Measurements from ENCODE around the gene REPIN1.

The REPIN1 gene

DNA sequence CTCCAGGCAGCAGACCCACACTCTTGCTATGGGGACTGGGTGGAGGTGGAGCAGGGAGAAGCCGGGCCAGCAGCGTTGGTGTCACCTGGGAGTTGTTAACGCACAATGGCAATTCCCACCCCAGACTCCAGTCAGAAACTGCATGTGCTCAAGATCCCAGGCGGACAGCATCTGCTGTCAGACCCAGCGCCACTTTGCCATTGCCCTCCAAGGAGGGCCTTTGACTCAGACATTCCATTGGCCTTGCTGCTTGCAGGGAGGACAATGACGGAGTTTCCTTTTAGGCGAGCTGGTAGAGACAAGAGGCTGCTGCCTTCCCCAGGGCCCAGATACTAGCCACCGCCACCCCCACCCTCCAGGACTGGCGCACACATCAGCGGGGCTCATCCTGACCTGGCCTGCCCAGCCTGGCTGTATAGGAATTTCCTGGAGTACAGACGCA lies 45.0 kb downstream of the REPIN1 start (continued):
- TF ChIP-seq ZNF16 (tag by site-specific recombination; IDR thresholded peaks at IDR 0.05; ENCODE audit: low read depth), result no peak

DNA sequence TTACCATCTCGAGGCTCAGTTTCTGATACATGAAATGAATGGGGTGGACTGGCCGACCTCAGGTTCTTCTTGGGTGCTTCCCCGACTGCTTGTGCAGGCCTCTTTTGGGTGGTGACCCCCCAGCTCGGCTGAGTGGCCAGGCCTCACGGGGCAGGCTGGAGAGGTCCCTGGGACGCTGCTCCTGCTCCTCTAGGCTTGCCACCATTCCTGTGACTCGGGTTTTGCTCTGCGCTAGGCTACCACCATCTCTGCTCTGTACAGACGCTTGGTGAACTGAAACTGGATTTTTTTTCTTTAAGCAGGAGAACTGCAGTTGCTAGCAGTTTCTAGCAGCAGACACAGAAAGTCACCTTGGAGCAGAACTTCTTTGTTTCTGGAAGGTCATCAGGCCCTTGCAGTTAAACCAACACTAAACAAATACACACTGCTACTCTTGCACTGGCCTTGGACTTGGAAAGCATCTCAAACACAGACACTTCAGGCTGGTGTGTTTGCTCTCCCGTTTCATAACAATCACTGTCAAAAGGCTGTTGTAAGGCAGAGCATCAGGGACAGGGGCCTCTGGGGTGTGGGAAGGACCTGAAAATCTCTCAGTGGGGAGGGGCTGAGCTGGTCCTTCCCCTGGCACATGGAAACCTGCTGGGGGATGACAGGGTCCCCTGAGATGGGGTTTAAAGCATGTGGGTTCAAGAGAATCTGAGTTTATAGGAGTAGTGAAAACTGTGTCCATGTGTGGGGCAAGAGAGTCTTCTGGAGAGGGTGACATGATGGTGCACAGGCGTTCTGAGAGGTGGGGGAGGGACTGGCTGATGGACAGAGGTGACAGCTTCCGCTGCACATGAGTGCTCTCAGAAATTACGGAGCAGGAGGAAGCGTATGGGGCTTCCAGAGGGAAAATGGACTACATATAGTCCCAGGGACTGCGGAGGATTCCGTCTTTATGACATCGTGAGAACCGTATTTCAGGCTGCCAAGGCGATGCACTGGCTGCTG lies 46.8 kb downstream of the REPIN1 start:
- POLR2A ChIA-PET, result no interaction called here
- CTCF ChIA-PET, result no interaction called here
- Histone ChIP-seq H3K4me3 (ENCODE audit: low read depth, low read length) (no peak overlapping the region), H3K27ac (ENCODE audit: extremely low read depth, low read depth, low read length) (no peak overlapping the region), H3K36me3 (ENCODE audit: control insufficient read depth in 2 of 2, insufficient read depth in 1 of 2, low read length in 2 of 2) (no peaks in the 10 kb centered on the region), H3K4me1 (ENCODE audit: control insufficient read depth, insufficient read depth, low read length) (no peaks in the 10 kb centered on the region), H3K9me3 (ENCODE audit: control insufficient read depth, insufficient read depth, low read depth, low read length) (no peaks in the 10 kb centered on the region)
- TF ChIP-seq ZNF530 (tag by site-specific recombination; IDR thresholded peaks at IDR 0.05; ENCODE audit: low read depth), result no peak
- no peak for TF ChIP-seq ZNF473 (tag by site-specific recombination; IDR thresholded peaks at IDR 0.05)

DNA sequence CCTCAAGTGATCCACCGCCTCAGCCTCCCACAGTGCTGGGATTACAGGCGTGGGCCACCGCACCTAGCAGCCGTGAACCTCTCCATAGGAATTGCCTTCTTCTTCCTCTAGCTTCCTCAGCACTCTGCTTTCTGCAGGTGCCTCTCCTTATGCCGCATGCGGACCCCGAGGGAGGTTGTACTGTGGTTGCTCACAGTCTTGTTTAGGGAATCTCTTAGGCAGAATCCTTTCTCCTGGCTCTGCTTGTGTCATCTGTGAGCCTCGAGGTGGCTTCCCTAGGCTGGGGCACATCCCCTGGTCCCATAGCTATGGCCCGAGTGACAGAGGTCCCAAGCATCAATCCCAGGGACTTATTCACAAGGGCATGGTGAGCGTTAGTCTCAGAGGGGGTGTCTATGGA lies 48.6 kb downstream of the REPIN1 start:
- Histone ChIP-seq H3K36me3 (ENCODE audit: control insufficient read depth in 2 of 2, insufficient read depth in 1 of 2, low read length in 2 of 2) (no peaks in the 10 kb centered on the region), H3K27ac (ENCODE audit: extremely low read depth, low read depth, low read length) (no peak overlapping the region), H3K4me3 (ENCODE audit: low read depth, low read length) (no peak overlapping the region), H3K9me3 (ENCODE audit: control insufficient read depth, insufficient read depth, low read depth, low read length) (no peaks in the 10 kb centered on the region), H3K4me1 (ENCODE audit: control insufficient read depth, insufficient read depth, low read length) (no peaks in the 10 kb centered on the region)
- ChIA-PET CTCF (interaction anchor here (0.6 to 1.4 kb wide), 3 partner anchors 11 to 628 kb away, joined by 3 to 6 read pairs (median 3); no protein-coding TSS in a partner anchor), POLR2A (interaction anchor here (1.1 kb wide), 1 partner anchor 48 kb away, joined by 3 read pairs; the partner anchor contains the start of gene REPIN1)
- TF ChIP-seq ZNF626 (tag by site-specific recombination; IDR thresholded peaks at IDR 0.05) (no peak), ZNF76 (tag by site-specific recombination; IDR thresholded peaks at IDR 0.05; ENCODE audit: borderline replicate concordance, low read depth) (no peak), ZNF785 (tag by site-specific recombination; IDR thresholded peaks at IDR 0.05) (no peak), ZNF654 (tag by site-specific recombination; IDR thresholded peaks at IDR 0.05; ENCODE audit: low read depth) (no peak), ZNF184 (tag by site-specific recombination; IDR thresholded peaks at IDR 0.05) (no peak), ZBTB21 (tag by site-specific recombination; IDR thresholded peaks at IDR 0.05) (no peak), IKZF3 (tag by site-specific recombination; IDR thresholded peaks at IDR 0.05) (no peak), ZNF514 (tag by site-specific recombination; IDR thresholded peaks at IDR 0.05) (no peak), ZNF521 (tag by site-specific recombination; IDR thresholded peaks at IDR 0.05) (no peak), ZNF558 (tag by site-specific recombination; IDR thresholded peaks at IDR 0.05) (no peak), YY1 (tag by site-specific recombination; IDR thresholded peaks at IDR 0.05) (no peak), ZFP37 (tag by site-specific recombination; IDR thresholded peaks at IDR 0.05) (no peak), HOXD13 (CRISPR knock-in tag; IDR thresholded peaks at IDR 0.05; ENCODE audit: borderline replicate concordance) (no peak), MEIS1 (CRISPR knock-in tag; IDR thresholded peaks at IDR 0.05; ENCODE audit: borderline replicate concordance) (no peak)
- TF ChIP-seq, protein P1, sequence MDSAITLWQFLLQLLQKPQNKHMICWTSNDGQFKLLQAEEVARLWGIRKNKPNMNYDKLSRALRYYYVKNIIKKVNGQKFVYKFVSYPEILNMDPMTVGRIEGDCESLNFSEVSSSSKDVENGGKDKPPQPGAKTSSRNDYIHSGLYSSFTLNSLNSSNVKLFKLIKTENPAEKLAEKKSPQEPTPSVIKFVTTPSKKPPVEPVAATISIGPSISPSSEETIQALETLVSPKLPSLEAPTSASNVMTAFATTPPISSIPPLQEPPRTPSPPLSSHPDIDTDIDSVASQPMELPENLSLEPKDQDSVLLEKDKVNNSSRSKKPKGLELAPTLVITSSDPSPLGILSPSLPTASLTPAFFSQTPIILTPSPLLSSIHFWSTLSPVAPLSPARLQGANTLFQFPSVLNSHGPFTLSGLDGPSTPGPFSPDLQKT (IDR thresholded peaks at IDR 0.05; ENCODE audit: borderline replicate concordance, low read depth, low read length), result no peak
- TF ChIP-seq, protein P2, sequence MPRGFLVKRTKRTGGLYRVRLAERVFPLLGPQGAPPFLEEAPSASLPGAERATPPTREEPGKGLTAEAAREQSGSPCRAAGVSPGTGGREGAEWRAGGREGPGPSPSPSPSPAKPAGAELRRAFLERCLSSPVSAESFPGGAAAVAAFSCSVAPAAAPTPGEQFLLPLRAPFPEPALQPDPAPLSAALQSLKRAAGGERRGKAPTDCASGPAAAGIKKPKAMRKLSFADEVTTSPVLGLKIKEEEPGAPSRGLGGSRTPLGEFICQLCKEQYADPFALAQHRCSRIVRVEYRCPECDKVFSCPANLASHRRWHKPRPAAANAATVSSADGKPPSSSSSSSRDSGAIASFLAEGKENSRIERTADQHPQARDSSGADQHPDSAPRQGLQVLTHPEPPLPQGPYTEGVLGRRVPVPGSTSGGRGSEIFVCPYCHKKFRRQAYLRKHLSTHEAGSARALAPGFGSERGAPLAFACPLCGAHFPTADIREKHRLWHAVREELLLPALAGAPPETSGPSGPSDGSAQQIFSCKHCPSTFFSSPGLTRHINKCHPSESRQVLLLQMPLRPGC (tag by site-specific recombination; IDR thresholded peaks at IDR 0.05), result no peak
- TF ChIP-seq, protein P3, sequence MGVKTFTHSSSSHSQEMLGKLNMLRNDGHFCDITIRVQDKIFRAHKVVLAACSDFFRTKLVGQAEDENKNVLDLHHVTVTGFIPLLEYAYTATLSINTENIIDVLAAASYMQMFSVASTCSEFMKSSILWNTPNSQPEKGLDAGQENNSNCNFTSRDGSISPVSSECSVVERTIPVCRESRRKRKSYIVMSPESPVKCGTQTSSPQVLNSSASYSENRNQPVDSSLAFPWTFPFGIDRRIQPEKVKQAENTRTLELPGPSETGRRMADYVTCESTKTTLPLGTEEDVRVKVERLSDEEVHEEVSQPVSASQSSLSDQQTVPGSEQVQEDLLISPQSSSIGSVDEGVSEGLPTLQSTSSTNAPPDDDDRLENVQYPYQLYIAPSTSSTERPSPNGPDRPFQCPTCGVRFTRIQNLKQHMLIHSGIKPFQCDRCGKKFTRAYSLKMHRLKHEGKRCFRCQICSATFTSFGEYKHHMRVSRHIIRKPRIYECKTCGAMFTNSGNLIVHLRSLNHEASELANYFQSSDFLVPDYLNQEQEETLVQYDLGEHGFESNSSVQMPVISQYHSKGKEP (tag by site-specific recombination; IDR thresholded peaks at IDR 0.05), result no peak
- TF ChIP-seq, protein P4, sequence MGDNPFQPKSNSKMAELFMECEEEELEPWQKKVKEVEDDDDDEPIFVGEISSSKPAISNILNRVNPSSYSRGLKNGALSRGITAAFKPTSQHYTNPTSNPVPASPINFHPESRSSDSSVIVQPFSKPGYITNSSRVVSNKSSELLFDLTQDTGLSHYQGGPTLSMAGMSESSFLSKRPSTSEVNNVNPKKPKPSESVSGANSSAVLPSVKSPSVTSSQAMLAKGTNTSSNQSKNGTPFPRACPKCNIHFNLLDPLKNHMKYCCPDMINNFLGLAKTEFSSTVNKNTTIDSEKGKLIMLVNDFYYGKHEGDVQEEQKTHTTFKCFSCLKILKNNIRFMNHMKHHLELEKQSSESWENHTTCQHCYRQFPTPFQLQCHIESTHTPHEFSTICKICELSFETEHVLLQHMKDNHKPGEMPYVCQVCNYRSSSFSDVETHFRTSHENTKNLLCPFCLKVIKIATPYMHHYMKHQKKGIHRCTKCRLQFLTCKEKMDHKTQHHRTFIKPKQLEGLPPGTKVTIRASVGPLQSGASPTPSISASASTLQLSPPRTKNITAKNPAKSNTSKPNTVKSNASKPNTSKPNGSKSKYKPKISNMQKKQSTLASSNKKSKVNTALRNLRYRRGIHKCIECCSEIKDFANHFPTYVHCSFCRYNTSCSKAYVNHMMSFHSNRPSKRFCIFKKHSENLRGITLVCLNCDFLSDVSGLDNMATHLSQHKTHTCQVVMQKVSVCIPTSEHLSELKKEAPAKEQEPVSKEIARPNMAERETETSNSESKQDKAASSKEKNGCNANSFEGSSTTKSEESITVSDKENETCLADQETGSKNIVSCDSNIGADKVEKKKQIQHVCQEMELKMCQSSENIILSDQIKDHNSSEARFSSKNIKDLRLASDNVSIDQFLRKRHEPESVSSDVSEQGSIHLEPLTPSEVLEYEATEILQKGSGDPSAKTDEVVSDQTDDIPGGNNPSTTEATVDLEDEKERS (tag by site-specific recombination; IDR thresholded peaks at IDR 0.05), result no peak
- TF ChIP-seq, protein P5, sequence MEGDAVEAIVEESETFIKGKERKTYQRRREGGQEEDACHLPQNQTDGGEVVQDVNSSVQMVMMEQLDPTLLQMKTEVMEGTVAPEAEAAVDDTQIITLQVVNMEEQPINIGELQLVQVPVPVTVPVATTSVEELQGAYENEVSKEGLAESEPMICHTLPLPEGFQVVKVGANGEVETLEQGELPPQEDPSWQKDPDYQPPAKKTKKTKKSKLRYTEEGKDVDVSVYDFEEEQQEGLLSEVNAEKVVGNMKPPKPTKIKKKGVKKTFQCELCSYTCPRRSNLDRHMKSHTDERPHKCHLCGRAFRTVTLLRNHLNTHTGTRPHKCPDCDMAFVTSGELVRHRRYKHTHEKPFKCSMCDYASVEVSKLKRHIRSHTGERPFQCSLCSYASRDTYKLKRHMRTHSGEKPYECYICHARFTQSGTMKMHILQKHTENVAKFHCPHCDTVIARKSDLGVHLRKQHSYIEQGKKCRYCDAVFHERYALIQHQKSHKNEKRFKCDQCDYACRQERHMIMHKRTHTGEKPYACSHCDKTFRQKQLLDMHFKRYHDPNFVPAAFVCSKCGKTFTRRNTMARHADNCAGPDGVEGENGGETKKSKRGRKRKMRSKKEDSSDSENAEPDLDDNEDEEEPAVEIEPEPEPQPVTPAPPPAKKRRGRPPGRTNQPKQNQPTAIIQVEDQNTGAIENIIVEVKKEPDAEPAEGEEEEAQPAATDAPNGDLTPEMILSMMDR (tag by site-specific recombination; IDR thresholded peaks at IDR 0.05), result no peak
